Activated CD8-positive, alpha-beta memory T cell treated with anti-CD3 and anti-CD28 coated beads, Interleukin-2, amount 50 U/mL, for 24 hours (primary cell): ENCODE results near the gene IDUA.
A peak's percentile ranks its signal among the peaks of the same experiment; 100 is the strongest.

ENCODE experiments used
- DNase-seq: peaks from one replicate; pipeline ENCODE4 v3.0.0-alpha.2; 2020; ENCODE audit errors: extremely low read depth

Gene IDUA

GRCh38 chr4:1000686-1001260 is 13.9 kb downstream of the IDUA start:
- no peak for DNase-seq

- DNase-seq = no peak
Measured at GRCh38 chr4:1001561-1002130, 14.8 kb downstream of the IDUA start.

GRCh38 chr4:1002131-1002630 is 15.3 kb downstream of the IDUA start:
- no peak for DNase-seq

GRCh38 chr4:1002631-1003251 is 15.9 kb downstream of the IDUA start:
- DNase-seq = no peak

- DNase-seq = no peak
Measured at GRCh38 chr4:1003271-1004070, 16.6 kb downstream of the IDUA start.

GRCh38 chr4:1004071-1004418 is 17.2 kb downstream of the IDUA start:
- DNase-seq = no peak

- DNase-seq = no peak
Measured at GRCh38 chr4:1004557-1005485, 18.0 kb downstream of the IDUA start.

GRCh38 chr4:1006856-1007255 is 20.0 kb downstream of the IDUA start:
- no peak for DNase-seq

- no peak for DNase-seq
Measured at GRCh38 chr4:1008840-1009541, 22.1 kb downstream of the IDUA start.

GRCh38 chr4:1009542-1010394 is 22.9 kb downstream of the IDUA start:
- peak; percentile 26 for DNase-seq

GRCh38 chr4:1010395-1011021 is 23.7 kb downstream of the IDUA start:
- DNase-seq = peak; percentile 28

- DNase-seq = peak; percentile 77
Measured at GRCh38 chr4:1011022-1011665, 24.3 kb downstream of the IDUA start, which contains the start of gene FGFRL1. TSS of gene FGFRL1 (plus strand) at chr4:1011626. CDS start at chr4:1012486, 860 bp downstream.

GRCh38 chr4:1011666-1012033 is 24.8 kb downstream of the IDUA start:
- DNase-seq = no peak

GRCh38 chr4:1012034-1012739 is 25.3 kb downstream of the IDUA start:
- no peak for DNase-seq

GRCh38 chr4:1013225-1014073 is 26.6 kb downstream of the IDUA start:
- DNase-seq = no peak

- DNase-seq = no peak
Measured at GRCh38 chr4:1014291-1015167, 27.7 kb downstream of the IDUA start.
